Endothelial cell (in vitro differentiated cells): ENCODE data around the gene NUBPL. TPM values are rescaled to one million over a fixed set of nuclear protein-coding genes. Genes with fewer than 3 reads are reported as not detected.

Experiments used
- DNase-seq: peaks from one replicate; pipeline ENCODE4 v3.0.0; 2021; ENCODE audit warnings: low spot score
- H3K27ac Mint-ChIP-seq: one replicate; pipeline ENCODE4 v1.8.0; 2021; ENCODE audit warnings: mixed read lengths, inconsistent platforms; ENCODE audit not compliant: unreplicated experiment
- H3K27me3 Mint-ChIP-seq: one replicate; pipeline ENCODE4 v1.8.0; 2021; ENCODE audit warnings: mild to moderate bottlenecking, moderate library complexity, mixed read lengths, inconsistent platforms; ENCODE audit not compliant: unreplicated experiment
- H3K36me3 Mint-ChIP-seq: one replicate; pipeline ENCODE4 v1.8.0; 2021; ENCODE audit warnings: mild to moderate bottlenecking, low read depth, mixed read lengths, inconsistent platforms; ENCODE audit not compliant: unreplicated experiment
- H3K4me1 Mint-ChIP-seq: one replicate; pipeline ENCODE4 v1.8.0; 2021; ENCODE audit warnings: mild to moderate bottlenecking, mixed read lengths, inconsistent platforms; ENCODE audit not compliant: unreplicated experiment
- H3K4me3 Mint-ChIP-seq: one replicate; pipeline ENCODE4 v1.8.0; 2021; ENCODE audit warnings: mild to moderate bottlenecking, mixed read lengths, inconsistent platforms; ENCODE audit not compliant: unreplicated experiment
- H3K9me3 Mint-ChIP-seq: one replicate; pipeline ENCODE4 v1.8.0; 2021; ENCODE audit warnings: mixed read lengths, inconsistent platforms; ENCODE audit not compliant: unreplicated experiment
- total RNA-seq: library from RNA; stranded (reverse); fragmentation: NEBNext Ultra II Directional; extraction: Animal tissue kit (Norgen Biotek cat#: 25700); gene quantifications from one replicate; pipeline ENCODE4 v1.2.1, GENCODE V29; 2021; ENCODE audit not compliant: unreplicated experiment
- TF ChIP-seq, protein P1 (sequence below): fragments of 200-600 bp; sonication (generic); IDR thresholded peaks from one replicate; pipeline ENCODE4 v1.5.0; 2021; ENCODE audit warnings: antibody characterized with exemption; ENCODE audit not compliant: unreplicated experiment

The NUBPL gene
- total RNA-seq, 1 donor from 2014 or later: 11.3 TPM

DNA sequence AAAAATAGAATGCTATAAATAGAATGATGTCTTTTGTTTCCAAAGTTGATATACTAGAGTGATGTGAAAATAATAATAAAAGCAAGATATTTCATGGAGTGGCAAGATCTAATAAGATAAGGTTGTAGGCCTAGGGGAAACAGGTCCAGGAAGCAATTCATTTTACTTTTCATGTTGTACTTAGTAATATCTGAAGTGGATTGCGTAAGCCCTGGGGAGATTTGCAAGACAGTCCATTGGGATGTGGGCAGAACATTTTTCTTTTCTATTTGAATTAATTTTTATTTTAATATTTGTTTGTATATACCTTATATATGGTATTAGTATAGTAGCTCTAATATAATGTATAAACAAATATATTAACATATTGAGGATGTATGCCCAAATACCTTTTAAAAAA lies 7.5 kb downstream of the NUBPL start:
- Mint-ChIP-seq H3K9me3 (no peaks in the 10 kb centered on the region), H3K4me1 (no peaks in the 10 kb centered on the region), H3K27me3 (no peaks in the 10 kb centered on the region), H3K36me3 (no peaks in the 10 kb centered on the region), H3K27ac (no peak overlapping the region), H3K4me3 (no peak overlapping the region)
- DNase-seq: no peak
- TF ChIP-seq, protein P1, sequence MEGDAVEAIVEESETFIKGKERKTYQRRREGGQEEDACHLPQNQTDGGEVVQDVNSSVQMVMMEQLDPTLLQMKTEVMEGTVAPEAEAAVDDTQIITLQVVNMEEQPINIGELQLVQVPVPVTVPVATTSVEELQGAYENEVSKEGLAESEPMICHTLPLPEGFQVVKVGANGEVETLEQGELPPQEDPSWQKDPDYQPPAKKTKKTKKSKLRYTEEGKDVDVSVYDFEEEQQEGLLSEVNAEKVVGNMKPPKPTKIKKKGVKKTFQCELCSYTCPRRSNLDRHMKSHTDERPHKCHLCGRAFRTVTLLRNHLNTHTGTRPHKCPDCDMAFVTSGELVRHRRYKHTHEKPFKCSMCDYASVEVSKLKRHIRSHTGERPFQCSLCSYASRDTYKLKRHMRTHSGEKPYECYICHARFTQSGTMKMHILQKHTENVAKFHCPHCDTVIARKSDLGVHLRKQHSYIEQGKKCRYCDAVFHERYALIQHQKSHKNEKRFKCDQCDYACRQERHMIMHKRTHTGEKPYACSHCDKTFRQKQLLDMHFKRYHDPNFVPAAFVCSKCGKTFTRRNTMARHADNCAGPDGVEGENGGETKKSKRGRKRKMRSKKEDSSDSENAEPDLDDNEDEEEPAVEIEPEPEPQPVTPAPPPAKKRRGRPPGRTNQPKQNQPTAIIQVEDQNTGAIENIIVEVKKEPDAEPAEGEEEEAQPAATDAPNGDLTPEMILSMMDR: no peak

DNA sequence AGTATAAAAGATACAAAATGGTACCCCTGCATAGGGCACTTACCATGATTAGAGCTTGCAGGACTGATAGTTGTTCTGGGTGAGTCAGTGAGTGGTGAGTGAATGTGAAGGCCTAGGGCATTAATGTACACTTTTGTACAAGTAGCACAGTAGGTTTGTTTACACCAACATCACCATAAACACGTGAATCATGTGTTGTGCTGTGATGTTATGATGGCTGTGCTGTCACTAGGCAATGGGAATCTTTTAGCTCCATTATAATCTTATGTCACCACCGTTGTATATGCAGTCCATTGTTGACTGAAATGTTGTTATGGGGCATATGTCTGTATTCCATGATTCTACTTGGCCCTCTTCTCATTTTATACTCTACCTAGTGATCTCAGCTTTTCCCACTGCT lies 11.8 kb downstream of the NUBPL start:
- Mint-ChIP-seq H3K27me3 (no peaks in the 10 kb centered on the region), H3K4me3 (no peak overlapping the region), H3K27ac (no peak overlapping the region), H3K9me3 (no peaks in the 10 kb centered on the region), H3K36me3 (peaks cover 3% of the 10 kb centered on the region), H3K4me1 (no peaks in the 10 kb centered on the region)
- TF ChIP-seq, protein P1: no peak
- DNase-seq: no peak

- no peaks in the 10 kb centered on the region for H3K9me3 Mint-ChIP-seq
Measured at GRCh38 chr14:31576949-31577348, 15.7 kb downstream of the NUBPL start.

DNA sequence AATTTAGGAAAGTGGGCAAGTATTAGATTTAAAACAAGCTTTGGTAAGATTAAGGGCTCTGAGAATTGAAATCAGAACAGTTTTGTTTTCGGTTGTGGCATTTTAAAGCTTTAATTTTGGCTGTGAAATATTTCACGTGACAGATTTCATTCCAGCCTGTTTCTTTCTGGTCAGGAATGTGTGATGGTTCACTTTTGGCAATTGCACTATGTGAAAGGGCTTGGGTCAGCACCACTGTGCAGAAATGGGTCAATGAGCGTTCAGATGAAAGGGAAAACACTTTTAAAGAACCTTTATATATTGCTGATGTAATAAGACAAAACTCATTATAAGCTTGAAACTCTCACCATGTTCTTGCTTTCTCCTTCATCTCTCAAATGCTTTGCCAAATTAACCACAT lies 17.1 kb downstream of the NUBPL start:
- TF ChIP-seq, protein P1: no peak
- no peak overlapping the region for H3K27ac Mint-ChIP-seq

More at GRCh38 chr14:31576949-31577348, 15.7 kb downstream of the NUBPL start:
- no peak for DNase-seq
- Mint-ChIP-seq H3K27ac (no peak overlapping the region), H3K4me3 (no peak overlapping the region), H3K4me1 (peaks cover 14% of the 10 kb centered on the region), H3K27me3 (no peaks in the 10 kb centered on the region), H3K36me3 (peaks cover 3% of the 10 kb centered on the region)
- TF ChIP-seq, protein P1: no peak

GRCh38 chr14:31578792-31579501 lies 17.7 kb downstream of the NUBPL start:
- no peaks in the 10 kb centered on the region for H3K9me3 Mint-ChIP-seq
- H3K4me3 Mint-ChIP-seq: no peak overlapping the region
- no peak for DNase-seq

More for the DNA sequence above, 17.1 kb downstream of the NUBPL start:
- DNase-seq: no peak
- Mint-ChIP-seq H3K9me3 (no peaks in the 10 kb centered on the region), H3K4me3 (no peak overlapping the region), H3K36me3 (peaks cover 3% of the 10 kb centered on the region), H3K4me1 (peaks cover 16% of the 10 kb centered on the region), H3K27me3 (no peaks in the 10 kb centered on the region)

More at GRCh38 chr14:31578792-31579501, 17.7 kb downstream of the NUBPL start:
- Mint-ChIP-seq H3K27ac (no peak overlapping the region), H3K36me3 (peaks cover 3% of the 10 kb centered on the region), H3K27me3 (no peaks in the 10 kb centered on the region), H3K4me1 (peaks cover 16% of the 10 kb centered on the region)
- TF ChIP-seq, protein P1: no peak
